Measurements from ENCODE around the gene MEDAG.

MEDAG gene

DNA sequence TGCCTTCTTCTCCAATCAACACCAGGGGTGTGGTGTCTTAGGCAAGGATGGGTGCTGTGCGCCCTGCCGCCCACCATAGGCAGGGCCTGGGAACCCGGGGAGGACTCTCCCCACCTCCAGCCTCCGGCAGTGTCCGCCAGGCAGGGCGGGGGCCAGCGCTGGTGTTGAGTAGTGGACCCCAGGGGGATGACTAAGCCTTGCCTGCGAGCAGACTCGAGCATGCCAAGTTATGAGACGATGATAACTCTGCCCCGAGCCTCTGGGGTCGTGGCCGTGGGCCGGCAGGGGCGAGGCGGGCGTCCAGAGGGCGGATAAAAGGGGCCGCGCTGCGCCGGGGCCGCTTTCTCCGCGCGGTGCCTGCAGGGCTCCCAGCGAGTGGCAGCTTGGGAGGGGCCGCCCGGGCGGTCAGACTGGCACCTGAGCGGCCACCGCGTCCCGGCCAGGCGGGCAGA is at the start of gene MEDAG:
MEDAG (plus strand) TSS at position 340 of the 452 bp plus-strand sequence. CDS start 245 bp downstream, outside the sequence.
- no peak for DNase-seq (ENCODE audit: low read depth)

DNA sequence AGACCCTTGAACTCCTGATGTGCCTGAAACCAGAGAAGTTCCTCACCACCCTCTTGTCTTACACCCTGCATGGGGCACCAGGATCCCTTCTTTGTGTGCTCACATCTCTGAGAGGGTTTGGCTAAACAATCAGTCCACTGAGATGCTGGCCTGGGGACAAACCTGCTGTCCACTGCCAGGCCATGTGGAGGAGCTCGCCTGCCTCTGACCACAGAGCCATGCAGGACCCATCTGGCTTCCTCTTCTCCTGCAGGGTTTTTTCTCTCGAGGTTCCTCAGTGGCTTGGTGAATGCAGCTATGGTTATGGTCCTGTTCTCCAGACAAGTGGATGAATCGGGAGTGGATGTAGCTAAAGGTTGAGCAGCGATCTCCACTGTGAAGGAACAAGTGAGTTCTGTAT is 49.1 kb upstream of the MEDAG start:
- no peak for DNase-seq (ENCODE audit: low read depth)

DNA sequence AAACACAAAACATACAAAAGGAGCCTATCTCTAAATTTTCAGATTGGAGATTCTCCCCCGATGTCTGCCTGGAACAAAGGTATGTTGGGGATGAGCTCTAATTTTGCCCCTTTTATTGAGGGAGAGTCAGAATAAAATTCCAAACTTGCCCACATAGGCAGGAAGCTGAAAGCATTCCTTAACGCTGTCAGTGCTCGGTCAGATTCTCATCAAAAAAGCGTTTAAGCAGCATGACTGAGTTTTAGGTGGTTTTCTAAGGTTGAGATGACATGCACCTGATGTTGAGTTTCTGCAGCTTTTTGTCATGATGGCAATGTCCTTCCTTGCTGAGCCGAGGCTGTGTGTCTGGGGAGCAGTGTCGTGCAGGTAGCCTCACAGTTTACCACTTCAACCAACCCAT is 48.4 kb upstream of the MEDAG start:
- DNase-seq (ENCODE audit: low read depth), result no peak

DNA sequence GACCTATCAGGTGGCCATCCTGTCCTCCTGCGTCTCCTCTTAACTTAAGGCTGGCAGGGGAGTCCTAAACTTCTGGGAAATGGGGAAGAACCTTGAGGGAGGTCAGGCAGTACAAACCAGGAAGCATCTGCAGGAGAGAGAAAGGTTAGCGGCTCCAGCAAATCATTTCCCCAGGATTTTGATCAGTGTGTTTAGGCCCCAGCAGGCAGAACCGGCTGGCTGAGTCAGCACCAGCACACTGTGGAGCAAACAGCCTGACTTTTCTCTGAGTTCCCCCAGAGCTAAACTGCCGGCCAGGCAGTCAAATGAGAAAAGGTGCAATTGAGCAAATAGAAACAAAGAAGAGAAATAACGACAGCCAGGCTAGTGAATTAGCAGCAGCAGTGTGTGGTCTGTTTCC is 46.7 kb upstream of the MEDAG start:
- no peak for DNase-seq (ENCODE audit: low read depth)

DNA sequence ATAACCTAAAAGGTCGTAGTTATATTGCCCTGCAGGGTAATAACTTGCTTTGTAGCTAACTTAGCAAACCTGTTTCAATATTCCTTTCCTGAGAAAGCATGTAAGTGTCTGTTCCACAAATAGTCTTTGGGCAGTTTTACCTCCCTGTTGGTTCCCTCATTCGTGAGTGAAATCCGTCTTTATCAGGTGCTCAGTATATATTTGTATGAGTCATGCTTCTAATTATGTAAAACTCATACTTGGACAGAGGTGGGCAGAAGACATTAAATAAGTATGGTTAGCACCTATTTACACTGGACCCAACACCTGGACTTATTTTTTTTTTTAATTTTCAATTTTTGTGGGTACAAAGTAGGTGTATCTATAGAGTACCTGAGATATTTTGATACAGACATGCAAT is 44.9 kb upstream of the MEDAG start:
- DNase-seq (ENCODE audit: low read depth), result no peak

DNA sequence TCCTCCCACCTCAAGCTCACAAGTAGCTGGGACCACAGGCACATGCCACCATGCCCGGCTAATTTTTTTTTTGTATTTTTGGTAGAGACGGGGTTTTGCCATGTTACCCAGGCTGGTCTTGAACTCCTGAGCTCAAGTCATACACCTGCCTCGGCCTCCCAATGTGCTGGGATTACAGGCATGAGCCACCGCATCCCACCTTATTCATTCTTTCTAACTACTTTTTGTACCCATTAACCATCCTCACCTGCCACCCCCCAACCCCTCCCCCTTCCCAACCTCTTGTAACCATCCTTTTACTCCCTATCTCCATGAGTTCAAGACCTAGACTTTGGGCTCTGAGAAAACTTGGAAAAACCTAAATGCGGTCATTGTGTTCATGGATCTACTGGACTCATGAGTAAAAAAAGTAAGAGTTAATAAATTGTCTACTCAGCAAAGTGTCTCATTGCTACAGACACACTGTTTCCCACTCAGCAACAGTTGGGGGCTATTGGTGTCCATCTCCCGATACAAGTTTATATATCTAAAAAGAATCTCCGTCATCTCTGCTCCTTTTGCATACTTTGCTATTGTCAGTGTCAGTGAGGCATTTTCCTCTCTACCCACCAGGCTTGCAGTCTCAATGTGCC is 44.1 kb upstream of the MEDAG start:
- DNase-seq (ENCODE audit: low read depth), result no peak

DNA sequence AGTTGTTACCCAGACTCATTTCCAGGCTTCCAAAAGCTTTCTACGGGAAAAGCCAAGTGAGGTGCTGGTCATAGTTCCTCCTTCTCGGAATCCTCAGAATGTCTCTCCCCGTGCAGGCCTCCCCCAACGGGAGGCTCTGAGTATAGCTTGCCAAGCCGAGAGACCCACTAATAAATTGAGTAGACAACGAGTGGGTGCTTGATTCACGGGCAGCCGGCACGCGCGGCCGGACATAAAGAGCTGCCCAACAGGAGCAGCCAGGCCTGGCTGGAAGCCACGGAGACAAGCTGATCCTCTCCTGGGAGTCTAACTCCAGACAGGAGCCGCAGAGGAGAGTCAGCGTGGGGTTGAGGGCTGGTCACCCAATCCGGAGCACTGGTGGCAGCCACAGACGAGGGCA is 43.4 kb upstream of the MEDAG start:
- no peak for DNase-seq (ENCODE audit: low read depth)

DNA sequence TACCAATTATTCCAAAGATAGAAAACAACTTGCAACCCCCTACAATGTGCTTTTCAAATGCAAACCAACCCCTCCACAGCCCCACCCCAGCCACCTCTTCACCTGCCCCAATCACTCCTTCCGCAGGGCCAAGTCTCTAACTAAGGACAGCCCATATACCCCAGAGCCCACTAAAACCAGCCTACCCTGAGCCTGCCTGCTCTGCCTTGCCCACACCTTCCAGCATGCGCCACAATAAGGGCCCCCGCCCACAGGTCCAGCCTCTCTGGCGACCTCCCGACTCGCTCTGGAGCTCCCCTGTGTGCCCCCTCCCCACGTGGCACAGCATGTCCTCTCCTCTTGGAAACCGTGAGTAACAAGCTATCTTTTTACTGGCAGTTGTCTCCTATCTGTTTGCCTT is 42.8 kb upstream of the MEDAG start:
- DNase-seq (ENCODE audit: low read depth), result no peak

DNA sequence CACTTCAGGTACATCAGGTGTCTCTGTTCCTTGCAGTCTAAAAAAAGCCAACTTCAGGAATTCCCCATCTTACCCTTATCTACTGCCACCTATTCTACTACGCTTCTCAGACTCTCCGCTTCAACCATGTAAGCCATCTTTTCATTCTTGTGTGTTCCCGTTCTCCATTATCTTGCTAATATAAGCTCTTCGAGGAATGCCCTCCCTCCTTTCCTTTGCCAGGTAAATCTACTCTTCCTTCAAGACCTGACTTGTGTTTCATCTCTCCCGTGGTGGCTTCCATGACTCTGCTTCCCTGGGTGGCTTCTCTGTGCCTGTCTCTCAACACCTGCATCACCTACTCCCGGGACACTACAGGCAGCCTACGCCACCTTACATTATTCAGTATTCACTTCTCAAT is 42.3 kb upstream of the MEDAG start:
- DNase-seq (ENCODE audit: low read depth), result no peak

DNA sequence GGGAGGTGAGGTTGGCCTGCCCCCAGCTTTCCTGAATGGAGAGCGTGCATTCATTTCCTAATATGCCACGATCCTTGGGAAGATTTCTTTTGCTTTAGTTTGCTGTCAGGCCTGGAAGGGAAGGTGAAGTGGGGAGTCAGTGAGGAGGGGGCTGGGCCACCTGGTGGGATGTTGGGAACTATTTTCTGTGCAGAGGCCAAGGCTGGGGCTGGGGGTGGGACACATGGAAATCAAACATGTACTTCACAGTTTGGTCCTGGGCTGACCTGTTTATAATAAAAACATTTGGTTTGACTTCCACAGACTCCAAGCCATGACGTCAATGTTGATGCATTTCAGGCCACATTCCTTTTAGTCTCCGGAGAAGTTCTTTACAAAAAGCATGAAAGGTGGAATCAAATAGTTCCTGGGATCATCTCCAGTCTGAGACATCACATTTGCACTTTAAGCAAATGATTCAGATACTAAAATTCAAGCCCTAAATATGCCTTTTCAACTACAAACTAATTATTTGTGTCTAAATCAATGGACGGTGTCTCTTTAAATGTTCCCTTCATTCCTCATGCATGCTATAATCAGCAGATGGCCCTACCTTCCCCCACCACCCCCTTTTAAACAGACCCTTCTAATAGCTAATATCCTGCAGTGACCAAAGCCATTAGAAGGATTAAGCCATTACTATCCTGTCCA is 41.5 kb upstream of the MEDAG start:
- no peak for DNase-seq (ENCODE audit: low read depth)

DNA sequence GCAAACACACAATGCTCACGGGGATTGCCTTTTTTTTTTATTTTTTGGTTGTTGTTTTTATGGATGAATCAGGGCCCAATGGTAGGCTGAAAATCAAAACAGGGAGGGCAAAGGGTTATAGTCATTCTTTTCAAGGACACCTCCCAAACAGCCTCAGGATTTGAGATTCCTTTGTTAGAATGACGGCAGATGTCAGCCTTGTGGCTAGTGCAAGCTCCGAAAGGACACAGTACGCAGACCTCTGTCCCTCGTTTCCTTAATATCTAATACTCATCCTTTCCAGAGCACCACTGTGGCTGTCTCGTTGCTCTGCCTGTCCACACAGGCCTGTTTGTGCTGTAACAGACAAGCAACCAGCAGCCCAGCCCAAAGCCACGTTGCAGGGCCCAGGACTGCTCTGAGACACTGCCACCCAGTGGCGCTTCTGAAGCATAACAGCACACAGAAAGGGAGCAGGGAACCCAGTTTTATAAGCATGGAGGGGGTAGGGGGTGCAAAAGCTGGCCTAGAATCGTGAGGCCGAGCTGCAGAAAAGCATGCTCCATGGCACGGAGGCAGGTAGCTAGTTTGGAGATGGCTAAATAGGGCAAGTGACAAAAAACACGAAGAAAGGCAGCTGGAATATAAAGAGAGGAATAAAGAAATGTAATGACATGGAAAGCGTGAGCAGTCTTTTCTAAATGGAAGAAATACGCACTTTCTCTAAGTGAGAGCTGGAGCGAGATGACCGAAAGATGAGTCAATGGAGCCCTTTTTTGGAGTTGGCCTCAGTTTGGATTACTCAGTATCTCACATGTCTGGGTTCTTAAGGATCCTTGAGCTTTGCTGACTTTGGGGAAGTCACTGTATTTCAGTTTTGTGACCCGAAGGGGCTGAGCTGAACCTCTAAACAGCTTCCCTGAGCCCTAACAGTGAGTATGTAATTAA is 40.7 kb upstream of the MEDAG start:
- peak; percentile 4 for DNase-seq (ENCODE audit: low read depth)

DNA sequence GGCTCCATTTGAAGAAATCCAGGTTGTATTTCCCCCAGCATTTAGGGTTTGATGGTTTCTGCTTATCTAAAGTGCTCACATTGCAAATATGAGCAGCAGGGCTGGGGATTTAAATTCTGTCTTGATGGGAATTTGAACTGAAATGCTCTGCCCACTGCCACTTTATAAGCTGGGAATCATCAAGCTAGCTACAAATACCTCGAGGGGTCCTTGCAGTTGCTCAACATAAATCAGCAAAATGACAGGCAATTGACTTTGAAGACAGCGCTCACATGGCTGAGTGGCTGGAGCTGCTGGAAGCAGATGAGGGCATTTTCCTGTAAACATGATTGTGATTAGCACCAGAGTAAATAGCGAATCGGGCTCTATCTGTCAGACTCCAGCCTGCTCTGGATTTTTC is 39.4 kb upstream of the MEDAG start:
- no peak for DNase-seq (ENCODE audit: low read depth)

DNA sequence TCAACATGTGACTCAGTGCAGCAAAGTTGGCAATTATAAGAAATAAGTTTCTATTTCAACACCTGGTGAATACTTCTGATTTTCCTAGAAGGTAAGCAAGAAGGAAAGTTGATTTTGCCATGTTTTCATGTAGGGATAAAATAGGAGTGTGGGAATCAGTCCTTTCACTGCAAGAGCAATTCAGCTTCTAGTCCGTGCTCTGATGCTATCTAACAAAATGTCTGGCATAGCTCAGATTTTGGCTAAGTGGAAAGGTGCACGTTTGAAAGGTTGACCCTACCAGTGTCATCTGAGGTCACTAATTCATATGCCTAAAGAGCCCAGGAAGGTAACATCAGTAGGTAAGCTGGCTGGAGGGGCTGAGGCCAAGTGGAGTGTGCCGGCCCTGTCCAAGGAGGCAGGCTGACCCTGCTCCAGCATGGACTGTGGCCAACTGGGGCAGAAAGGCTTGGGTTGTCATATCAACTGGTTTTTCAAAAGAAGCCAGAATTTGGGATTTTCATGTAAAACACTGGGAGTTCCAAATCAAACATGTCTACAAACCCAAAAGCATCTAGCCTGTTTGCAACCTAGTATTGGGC is 38.9 kb upstream of the MEDAG start:
- DNase-seq (ENCODE audit: low read depth), result no peak

DNA sequence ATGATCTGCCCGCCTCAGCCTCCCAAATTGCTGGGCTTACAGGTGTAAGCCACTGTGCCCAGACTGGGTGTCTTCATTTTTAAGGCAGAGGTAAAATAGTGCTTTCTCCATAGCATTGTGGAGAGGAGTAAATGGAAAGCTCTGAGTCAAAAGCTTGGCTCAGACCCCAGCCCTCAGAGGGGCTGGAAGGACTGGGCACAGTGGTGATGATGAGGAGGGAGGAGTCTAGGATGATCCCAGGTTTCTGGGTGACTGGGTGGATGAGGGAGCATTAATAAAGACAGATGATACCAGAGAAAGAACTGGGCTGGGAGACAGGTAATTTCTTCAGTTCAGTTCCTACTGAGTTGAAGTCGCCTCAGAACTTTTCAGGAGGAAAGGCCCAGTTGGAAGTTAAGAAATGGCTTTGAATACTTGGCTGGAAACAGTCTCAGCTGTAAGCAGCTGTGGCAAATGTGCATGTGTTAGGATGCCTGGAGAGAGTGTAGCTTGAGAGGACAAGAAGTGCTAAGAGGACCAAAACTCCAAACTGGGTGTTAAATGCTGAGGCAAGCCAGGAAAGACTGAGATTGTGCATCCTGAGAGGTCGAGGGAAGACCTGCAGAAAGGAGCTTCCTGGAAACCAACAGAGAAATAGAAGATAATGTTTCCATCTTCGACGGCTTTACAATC is 37.1 kb upstream of the MEDAG start:
- DNase-seq (ENCODE audit: low read depth), result no peak

DNA sequence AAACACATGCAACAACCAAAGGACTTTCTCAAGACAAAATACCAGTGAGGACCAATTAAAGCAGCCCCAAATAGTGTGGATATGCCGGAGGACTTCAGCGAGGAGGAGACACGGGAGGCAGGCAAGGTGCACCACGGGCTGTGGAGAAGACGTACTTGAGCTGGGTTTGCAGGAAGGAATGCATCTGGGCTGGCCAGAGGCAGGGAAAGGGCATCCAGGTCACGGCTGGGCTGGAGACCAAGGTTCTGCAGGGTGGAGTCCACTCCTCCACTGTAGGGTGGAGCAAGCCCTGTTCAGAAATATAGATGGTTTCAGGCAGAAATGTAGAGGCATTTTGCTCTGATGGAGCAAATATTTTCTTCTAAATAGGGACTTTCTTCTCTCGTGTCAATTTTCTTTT is 36.6 kb upstream of the MEDAG start:
- DNase-seq (ENCODE audit: low read depth), result no peak

DNA sequence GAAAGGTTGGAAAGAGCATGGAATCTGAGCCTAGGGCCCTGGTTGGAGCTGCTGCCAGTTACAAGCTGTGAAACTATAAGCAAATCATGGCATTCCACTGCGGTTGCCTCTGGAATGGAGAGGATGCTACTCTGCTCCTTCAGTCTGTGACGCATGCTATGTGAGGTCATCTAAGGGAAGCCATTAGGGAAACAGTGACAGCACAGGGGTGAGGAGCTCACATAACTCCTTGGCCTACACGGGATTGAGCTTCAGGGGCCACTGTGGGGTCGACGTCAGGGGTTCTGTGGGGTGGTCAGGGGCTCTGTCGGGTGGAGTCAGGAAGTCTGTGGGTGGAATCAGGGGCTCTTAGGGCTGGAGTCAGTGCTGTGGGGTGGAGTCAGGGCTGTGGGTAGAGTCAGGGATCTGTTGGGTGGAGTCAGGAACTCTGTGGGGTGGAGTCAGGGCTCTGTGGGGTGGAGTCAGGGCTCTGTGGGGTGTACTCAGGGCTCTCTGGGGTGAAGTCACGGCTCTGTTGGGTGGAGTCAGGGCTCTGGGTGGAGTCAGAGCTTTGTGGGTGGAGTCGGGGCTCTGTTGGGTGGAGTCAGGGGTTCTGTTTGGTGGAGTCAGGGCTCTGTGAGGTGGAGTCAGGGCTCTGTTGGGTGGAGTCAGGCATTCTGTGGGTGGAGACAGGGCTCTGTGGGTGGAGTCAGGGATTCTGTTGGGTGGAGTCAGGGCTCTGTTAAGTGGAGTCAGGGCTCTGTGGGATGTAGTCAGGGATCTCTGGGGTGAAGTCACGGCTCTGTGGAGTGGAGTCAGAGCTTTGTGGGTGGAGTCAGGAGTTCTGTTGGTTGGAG is 35.8 kb upstream of the MEDAG start:
- no peak for DNase-seq (ENCODE audit: low read depth)

DNA sequence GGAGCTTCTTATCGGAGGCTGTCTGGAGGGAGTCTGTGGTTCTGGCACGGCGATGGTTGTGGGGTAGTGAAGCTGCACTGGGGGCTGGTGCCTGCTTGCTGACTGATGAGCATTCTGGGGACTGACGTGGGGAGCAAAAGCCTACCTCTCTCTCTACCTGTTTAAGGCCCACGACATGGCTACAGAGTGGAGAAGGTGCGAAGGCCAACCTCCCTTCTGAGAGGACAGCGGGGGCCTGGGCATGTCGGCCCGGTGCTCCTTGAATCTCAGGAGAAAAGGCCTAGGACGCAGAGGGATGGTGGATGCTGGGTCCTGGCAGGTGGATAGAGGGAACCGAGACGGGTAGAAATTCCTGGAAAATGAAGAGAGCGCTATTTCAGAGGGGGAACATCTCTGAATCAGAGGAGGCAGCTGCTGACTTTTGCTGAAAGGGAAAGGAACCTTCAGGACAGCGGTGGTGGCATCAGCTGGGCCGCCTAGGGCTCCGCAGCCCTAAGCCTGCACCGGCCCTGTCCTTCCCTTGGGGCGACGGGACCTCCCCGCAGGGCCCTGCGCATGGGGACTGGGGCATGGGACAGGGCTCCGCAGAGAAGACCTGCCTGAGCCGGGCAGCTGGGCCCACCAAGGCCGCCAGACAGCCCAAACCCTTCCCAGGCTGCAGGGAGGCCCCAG is 35.0 kb upstream of the MEDAG start:
- no peak for DNase-seq (ENCODE audit: low read depth)

DNA sequence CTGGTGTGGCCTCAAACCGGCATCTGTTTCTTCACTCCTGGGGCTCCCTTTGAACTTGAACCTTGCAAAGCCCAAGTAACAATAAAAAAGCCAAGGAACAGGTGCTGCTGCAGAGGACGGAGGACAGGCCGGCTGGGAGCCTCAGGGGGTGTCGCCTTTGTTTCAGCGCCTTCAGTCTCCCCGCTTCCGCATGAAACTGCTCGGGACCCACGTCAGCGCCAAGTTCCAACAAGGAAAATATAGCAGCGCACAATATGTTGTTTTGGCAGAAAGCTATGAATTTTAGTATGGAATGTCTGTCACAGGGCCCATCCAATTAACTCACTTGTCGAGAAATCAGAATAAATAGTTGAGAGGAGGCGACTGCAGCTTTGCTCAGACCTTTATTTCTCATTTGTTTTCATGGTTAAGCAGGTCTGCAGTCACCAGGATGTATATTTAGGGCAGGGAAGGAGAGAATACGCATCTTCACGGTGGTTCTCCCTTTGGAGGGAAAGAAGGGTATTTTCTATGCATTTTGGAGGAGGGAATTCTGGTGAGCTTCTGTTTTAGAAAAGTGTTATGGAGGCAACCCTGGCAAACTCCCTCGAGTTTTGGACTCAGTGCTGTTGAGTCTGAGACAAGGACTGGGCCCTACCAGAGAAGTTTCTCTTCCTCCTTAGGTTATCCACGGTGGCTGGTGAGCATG is 34.3 kb upstream of the MEDAG start:
- DNase-seq (ENCODE audit: low read depth), result no peak

DNA sequence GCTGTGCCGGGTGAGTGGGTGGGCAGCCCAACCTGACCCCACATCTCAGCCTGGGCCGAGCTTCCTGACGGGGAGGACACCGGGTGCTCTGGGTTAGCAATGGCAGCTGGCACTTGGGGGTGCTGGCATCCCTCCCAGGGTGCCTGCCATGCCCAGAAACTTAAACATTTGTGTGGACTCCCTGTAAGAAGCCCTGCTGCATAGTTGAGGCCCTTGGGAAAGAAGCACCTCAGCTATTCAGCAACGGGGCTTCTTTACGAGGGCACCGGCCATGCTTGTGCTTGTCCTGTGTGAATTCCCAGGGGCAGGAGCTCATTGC is 33.8 kb upstream of the MEDAG start:
- no peak for DNase-seq (ENCODE audit: low read depth)

All from T-helper 22 cell (primary cell).